Cardiac muscle cell (in vitro differentiated cells and primary cell): ENCODE data around the gene EPHA1. TPM values are rescaled to one million over a fixed set of nuclear protein-coding genes. Genes with fewer than 3 reads are reported as not detected.

Experiments
- DNase-seq, 2 donors: peaks; one replicate each; pipeline versions ENCODE4 v3.0.0 to v3.0.0-alpha.2; 2010 to 2017; ENCODE audit warnings: low read depth in 1 of 2, low spot score in 1 of 2
- H3K27ac ChIP-seq: fragments of 200-600 bp; sonication (generic); 2 replicates; pipeline ENCODE4 v1.5.1; 2016
- H3K27me3 ChIP-seq: fragments of 200-600 bp; sonication (generic); 2 replicates; pipeline ENCODE4 v1.6.0; 2016; ENCODE audit warnings: control low read depth
- H3K36me3 ChIP-seq: fragments of 200-600 bp; sonication (generic); 2 replicates; pipeline ENCODE4 v1.5.1; 2016; ENCODE audit warnings: control low read depth
- H3K4me1 ChIP-seq: fragments of 200-600 bp; sonication (generic); 2 replicates; pipeline ENCODE4 v1.8.1; 2017; ENCODE audit warnings: low read depth, mild to moderate bottlenecking, mixed run types
- H3K4me3 ChIP-seq: fragments of 200-600 bp; sonication (generic); 2 replicates; pipeline ENCODE4 v1.5.1; 2016; ENCODE audit warnings: mild to moderate bottlenecking
- H3K9me3 ChIP-seq: fragments of 200-600 bp; sonication (generic); 2 replicates; pipeline ENCODE4 v1.5.1; 2017; ENCODE audit warnings: low read depth, mild to moderate bottlenecking, control low read depth
- CTCF ChIP-seq: IDR thresholded peaks from 2 replicates; pipeline ENCODE4 v1.5.1; 2012; ENCODE audit warnings: low read depth, mild to moderate bottlenecking, low read length
- polyA plus RNA-seq: library from polyadenylated mRNA; unstranded; fragments of >200 nt; fragmentation: Nextera tagmentation; extraction: Ambion mirVana; gene quantifications from 2 replicates; pipeline ENCODE4 v1.2.1, GENCODE V29; 2016
- total RNA-seq: library from RNA; depleted of rRNA; stranded (reverse); fragments of >200 nt; gene quantifications from 2 replicates; pipeline ENCODE4 v1.2.3, GENCODE V29; 2016

The EPHA1 gene
- total and polyA plus RNA-seq, 2 experiments from 2014 or later, result 0.30 to 1.8 TPM

GRCh38 chr7:143439866-143440265, 31.2 kb upstream of the EPHA1 start:
- H3K27ac ChIP-seq, result no peak overlapping the region
- H3K36me3 ChIP-seq, result no peaks in the 10 kb centered on the region
- no peaks in the 10 kb centered on the region for H3K9me3 ChIP-seq
- no peak for TF ChIP-seq CTCF
- no peak for DNase-seq
- no peaks in the 10 kb centered on the region for H3K4me1 ChIP-seq
- no peak overlapping the region for H3K4me3 ChIP-seq
- H3K27me3 ChIP-seq, result no peaks in the 10 kb centered on the region

GRCh38 chr7:143437578-143437977, 28.9 kb upstream of the EPHA1 start:
- Histone ChIP-seq H3K4me1 (no peaks in the 10 kb centered on the region), H3K4me3 (no peak overlapping the region), H3K36me3 (no peaks in the 10 kb centered on the region), H3K27ac (no peak overlapping the region), H3K9me3 (no peaks in the 10 kb centered on the region), H3K27me3 (no peaks in the 10 kb centered on the region)
- no peak for TF ChIP-seq CTCF
- no peak for DNase-seq

GRCh38 chr7:143436325-143436946, 27.8 kb upstream of the EPHA1 start:
- no peaks in the 10 kb centered on the region for H3K36me3 ChIP-seq
- H3K4me1 ChIP-seq, result no peaks in the 10 kb centered on the region
- H3K27ac ChIP-seq, result no peak overlapping the region
- no peak for DNase-seq
- H3K9me3 ChIP-seq, result no peaks in the 10 kb centered on the region
- no peaks in the 10 kb centered on the region for H3K27me3 ChIP-seq
- TF ChIP-seq CTCF, result no peak
- no peak overlapping the region for H3K4me3 ChIP-seq

- Histone ChIP-seq H3K36me3 (no peaks in the 10 kb centered on the region), H3K27me3 (no peaks in the 10 kb centered on the region), H3K4me3 (no peak overlapping the region), H3K9me3 (no peaks in the 10 kb centered on the region), H3K27ac (no peak overlapping the region), H3K4me1 (no peaks in the 10 kb centered on the region)
- no peak for DNase-seq
- TF ChIP-seq CTCF, result no peak
These were observed 26.6 kb upstream of the EPHA1 start for GRCh38 chr7:143435266-143435665.

- Histone ChIP-seq H3K27me3 (no peaks in the 10 kb centered on the region), H3K36me3 (no peaks in the 10 kb centered on the region), H3K27ac (no peak overlapping the region), H3K4me1 (no peaks in the 10 kb centered on the region), H3K9me3 (no peaks in the 10 kb centered on the region), H3K4me3 (no peak overlapping the region)
- TF ChIP-seq CTCF, result no peak
- DNase-seq, result peak in 1 of 2 donors; percentile 70
These were observed 26.0 kb upstream of the EPHA1 start for GRCh38 chr7:143434660-143435059.

GRCh38 chr7:143433759-143434158, 25.1 kb upstream of the EPHA1 start:
- no peaks in the 10 kb centered on the region for H3K36me3 ChIP-seq
- no peaks in the 10 kb centered on the region for H3K9me3 ChIP-seq
- no peak overlapping the region for H3K4me3 ChIP-seq
- H3K27ac ChIP-seq, result no peak overlapping the region
- DNase-seq, result no peak
- TF ChIP-seq CTCF, result no peak
- no peaks in the 10 kb centered on the region for H3K27me3 ChIP-seq
- no peaks in the 10 kb centered on the region for H3K4me1 ChIP-seq
